Limb (tissue), 2 donors: ENCODE data around the gene HNRNPLL.
"Not testable (repeated sequence)": the region's sequence is repeated elsewhere in the genome, so short reads cannot be mapped to it uniquely, and the experiment has no call there.

Experiments
- DNase-seq, 2 donors: peaks; one replicate each; pipeline ENCODE4 v3.0.0-alpha.2; 2016; ENCODE audit errors: extremely low spot score in 2 of 2

HNRNPLL gene

DNA sequence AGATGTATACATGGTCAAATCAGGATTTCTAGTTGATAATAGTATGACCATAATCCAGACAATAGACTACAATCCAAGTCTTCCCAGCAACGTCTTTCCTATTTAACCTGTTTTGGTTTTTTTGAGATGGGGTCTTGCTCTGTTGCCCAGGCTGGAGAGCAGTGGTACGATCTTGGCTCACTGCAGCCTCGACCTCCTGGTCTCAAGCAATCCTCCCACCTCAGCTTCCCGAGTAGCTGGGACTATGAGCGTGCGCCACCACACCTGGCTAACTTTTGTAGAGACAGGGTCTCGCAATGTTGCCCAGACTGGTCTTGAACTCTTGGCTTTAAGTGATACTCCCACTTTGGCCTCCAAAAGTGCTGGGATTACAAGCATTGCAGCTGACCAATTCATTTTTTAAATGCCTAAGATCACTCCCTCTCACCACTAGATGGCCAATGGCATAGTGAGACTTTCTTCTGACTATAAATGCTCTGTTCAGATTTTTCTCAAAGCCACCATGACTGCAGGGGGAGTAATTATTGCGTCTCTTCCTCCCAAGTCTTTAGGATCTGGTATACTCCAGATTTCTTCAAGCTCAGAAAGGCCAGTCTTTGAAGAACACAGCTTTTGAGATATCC lies 47.6 kb downstream of the HNRNPLL start:
- DNase-seq: no peak

DNA sequence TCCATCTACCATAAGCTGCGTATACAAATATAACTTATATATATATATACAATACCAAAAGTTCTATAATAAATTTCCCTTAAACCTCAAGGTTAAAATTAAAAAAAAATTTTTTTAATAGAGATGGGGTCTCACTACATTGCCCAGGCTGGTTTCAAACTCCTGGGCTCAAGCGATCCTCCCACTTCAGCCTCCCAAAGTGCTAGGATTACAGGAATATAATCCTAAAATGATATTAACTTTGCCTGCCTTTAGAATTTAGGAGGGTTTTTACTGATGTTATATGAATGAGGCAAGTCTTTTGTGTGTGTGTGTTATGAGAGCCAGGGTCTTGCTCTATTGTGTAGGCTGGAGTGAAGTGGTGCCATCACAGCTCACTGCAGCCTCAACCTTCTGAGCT lies 49.2 kb downstream of the HNRNPLL start:
- no peak for DNase-seq

DNA sequence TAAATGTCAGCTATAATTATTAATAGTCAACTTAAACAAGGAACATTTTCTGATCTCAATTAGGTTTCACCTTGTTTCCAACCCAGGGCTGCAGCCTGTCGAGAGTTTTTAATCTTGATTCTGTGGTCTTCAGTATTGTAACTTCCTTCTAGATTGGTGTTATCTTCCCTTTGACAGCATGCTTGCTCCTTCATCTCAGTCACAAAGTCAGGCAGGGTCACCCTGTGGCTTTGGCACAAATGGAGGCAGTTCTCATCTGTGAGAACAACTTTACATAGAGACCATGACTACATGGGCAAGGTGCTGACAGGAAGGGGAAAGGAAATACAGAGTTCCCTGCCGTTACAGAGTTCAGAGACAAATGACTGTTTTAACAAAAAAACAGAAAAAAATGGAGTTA lies 50.5 kb downstream of the HNRNPLL start:
- no peak for DNase-seq

DNA sequence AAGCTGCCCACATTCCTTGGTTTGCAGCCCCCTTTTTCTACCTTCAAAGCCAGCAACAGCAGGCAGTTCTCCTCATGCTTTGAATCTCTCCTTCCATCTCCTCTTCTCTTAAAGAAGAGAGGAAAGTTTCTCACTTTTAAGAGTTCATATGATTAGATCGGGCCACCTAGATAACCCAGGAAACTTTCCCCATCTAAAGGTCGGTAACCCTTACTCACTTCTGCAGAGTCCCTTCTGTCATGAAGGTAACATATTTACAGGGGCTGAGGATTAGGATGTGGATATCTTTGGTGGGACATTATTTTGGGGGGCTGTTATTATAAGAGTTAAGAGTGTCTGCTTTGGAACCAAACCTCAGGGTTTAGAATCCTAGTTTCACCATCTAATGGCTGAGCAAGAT lies 51.0 kb downstream of the HNRNPLL start:
- no peak for DNase-seq

DNA sequence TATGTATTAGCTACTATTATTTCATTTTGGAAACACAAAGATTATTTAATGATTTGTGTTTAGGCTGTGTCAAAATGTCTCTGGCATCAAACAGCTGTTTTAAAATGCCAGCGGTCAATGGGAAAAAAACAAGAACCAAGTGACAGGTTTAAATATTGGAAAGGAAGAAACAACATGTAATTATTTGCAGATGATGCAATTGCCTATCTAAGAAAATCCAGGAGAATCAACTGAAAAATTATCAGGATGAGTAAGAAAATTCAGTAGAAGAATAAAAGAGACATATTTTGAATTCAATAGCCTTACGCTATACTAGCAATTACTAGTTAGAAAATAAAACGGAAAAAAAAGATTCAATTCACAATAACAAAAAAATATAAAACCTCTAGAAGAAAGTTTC lies 51.6 kb downstream of the HNRNPLL start:
- no peak for DNase-seq

DNA sequence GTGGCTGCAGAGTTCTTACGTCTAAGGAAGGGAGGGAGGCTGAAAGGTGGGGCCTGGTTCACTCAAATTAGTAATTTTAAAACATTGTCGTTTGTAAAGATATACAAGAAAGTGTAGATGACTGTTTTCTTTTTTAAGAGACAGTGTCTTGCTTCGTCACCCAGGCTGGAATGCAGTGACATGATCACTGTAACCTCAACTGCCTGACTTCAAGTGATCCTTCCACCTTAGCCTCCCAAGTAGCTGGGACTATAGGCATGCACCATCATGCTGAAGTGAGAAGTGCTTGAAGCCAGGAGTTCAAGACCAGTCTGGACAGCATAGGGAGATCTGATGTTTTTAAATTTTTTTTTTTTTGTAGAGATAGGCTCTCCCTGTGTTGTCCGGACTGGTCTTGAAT lies 52.9 kb downstream of the HNRNPLL start:
- DNase-seq: no peak

DNA sequence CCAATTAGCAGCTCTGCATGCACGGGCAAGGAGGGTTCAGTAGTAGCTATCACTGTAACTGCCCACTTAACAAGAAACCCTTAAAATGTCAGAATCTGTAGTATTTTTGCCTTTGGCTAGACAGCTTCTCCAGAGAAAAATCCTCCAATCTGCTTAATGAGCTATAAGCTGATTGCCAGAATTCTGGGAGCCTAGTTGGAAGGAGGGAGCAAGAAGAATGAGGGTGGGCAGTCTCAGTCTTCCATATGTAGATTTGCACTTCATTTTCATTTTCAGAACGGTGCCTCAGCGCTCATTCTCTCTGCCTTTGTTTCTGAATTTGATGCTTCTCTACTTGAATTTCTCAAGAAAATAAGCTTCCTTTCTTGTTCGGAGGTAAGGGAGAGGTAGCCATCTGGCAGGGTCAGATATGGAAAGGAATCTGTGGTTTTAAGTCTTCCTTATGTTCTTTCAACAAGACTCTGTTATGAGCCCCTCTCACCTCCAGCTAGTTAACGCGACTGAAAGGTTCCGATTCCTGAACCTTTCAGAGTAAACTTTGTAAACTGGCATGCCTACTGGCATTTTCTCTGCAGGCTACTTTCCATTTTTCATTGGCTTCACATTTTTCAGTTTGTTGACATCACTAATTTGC lies 53.5 kb downstream of the HNRNPLL start:
- no peak for DNase-seq

DNA sequence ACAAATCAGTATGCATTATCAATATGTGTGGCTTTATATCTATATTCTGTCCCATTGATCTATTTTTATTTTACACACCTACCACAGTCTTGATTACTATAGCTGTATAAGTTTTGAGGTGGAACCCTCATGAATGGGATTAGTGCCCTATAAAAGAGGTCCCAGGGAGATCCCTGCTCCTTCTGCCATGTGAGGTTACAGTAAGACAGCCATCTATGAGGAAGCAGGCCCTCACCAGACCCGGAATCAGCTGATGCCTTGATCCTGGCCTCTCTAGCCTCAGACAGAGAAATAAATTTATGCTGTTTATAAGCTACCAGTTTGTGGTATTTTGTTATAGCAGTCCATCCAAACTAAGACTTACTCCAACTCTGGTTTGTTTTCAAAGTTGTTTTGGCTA lies 54.9 kb downstream of the HNRNPLL start:
- DNase-seq: no peak

DNA sequence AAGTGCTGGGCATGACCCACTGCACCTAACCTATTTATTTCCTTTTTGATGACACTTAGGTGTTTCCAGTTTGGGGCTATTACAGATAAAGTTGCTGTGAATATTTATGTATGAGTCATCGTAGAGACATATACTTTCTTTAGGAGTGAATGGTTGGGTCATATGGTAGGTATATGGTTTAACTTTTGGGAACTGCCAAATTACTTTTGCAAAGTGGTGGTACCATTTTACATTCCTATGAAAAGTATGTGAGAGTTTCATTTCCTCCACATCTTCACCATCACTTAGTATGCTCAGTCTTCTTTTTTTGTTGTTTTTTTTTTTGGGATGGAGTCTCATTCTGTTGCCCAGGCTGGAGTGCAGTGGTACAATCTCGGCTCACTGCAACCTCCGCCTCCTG lies 56.1 kb downstream of the HNRNPLL start:
- no peak for DNase-seq

DNA sequence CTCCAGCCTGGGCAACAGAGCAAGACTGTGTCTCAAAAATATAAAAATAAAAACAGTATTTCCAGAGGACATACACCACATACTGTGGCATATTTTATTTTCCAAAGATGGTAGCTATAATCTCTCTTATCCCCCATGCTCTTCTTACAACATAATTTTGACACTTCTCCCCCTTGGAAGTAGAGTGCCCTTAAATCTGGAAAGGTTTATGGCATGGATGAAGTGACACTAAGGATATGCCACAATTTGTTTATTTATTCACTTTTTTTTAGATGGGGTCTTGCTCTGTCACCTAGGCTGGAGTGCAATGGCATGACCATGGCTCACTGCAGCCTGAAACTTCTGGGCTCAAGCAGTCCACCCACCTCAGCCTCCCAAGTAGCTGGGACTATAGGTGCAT lies 56.7 kb downstream of the HNRNPLL start:
- DNase-seq: no peak

DNA sequence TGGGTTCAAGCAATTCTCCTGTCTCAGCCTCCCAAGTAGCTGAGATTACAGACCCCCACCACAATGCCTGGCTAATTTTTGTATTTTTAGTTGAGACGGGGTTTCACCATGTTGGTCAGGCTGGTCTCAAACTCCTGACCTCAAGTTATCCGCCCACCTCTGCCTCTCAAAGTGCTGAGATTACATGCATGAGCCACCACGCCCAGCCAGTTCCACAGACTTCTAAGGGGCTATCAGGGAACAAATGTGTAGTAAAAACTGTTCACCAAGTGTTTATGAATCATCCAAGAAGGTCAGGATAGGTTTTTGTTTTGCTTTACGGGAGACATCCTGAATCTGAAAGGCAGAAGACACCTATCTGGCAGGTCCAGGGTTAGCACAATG lies 60.5 kb downstream of the HNRNPLL start:
- DNase-seq: not testable (repeated sequence)

DNA sequence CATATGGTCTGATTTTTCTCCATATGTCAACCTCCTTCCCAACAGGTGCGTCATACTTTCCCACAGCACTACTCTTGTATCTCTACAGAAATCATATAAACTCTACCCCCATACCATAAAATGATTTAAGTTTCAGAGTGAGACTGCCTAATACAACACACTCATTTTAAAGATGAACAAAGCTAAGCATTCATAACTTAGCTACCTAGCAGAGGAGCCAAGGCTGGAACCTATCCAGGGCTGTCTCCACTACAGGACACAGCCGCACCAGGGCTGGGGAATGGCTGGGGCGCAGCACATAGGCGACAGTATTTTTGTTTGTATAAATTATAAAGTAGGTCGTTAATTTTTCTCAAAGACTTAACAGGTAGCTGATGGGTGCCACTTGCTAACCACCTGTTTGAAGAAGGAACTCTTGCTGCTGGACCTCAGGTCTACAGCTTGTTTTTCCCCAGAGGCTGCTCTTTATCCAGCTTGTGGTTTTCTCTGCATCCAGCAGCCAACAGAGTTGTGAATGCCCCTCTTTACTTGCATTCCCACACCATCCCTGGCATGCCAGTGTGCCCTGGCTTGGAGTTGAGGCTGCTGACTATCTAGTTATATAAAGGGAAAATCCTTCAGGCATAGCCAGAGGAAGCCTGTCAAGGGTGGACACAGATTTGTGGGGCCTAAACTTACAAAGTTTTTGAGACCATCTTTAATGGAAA lies 62.0 kb downstream of the HNRNPLL start:
- DNase-seq: no peak

DNA sequence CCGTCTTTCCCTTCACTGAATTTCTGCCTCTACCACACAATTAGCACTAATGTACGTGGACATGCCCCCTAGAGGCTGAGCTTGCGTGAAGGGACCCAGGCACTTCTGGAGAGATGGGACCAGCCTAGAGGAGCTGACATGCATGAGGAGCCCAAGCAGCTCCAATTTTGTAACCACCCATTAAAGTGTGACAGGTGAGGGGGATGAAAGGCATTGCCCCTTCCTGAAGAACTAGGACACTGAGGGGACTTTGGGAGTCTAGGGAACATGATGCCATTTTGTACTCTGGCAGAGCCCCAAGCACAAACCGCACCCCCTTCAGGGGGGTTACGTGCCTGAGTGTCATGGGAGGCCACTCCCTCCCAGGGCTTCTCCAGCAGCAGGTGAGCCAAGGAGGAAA lies 63.6 kb downstream of the HNRNPLL start:
- no peak for DNase-seq

DNA sequence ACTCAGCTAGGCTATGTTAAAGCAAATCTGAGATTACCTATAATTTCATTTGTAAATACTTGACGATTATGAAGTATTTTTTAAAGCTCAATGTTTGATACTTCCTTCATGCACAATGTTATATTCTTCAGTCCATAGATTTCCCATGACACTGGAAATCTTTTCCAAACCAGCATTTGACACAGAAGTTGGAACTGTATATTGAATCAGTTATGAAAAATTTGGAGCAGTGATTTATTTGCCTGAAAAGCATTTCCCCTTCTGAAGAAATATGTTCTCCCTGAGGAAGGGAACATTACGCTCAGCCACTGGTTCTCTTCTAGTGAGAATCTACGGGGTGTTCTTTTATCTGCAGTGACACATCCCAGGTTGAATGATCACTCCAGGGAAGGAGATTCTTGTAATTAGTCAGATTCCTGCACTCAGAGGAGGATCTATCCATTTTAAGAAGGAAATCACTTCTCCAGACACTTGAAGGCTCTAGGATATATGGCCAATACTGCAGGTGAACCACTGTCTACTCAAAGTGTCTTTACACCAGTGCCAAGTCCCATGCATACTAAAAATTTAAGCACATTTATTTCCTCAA lies 64.7 kb downstream of the HNRNPLL start:
- DNase-seq: no peak

DNA sequence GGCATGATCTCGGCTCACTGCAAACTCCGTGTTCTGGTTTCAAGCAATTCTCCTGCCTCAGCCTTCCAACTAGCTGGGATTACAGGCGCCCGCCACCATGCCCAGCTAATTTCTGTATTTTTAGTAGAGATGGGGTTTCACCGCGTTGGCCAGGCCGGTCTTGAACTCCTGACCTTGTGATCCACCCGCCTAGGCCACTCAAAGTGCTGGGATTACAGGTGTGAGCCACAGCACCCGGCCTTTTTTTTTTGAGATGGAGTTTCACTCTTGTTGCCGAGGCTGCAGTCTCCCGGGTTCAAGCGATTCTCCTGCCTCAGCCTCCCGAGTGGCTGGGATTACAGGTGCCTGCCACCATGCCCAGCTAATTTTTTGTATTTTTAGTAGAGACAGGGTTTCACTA lies 65.4 kb downstream of the HNRNPLL start:
- not testable (repeated sequence) for DNase-seq

DNA sequence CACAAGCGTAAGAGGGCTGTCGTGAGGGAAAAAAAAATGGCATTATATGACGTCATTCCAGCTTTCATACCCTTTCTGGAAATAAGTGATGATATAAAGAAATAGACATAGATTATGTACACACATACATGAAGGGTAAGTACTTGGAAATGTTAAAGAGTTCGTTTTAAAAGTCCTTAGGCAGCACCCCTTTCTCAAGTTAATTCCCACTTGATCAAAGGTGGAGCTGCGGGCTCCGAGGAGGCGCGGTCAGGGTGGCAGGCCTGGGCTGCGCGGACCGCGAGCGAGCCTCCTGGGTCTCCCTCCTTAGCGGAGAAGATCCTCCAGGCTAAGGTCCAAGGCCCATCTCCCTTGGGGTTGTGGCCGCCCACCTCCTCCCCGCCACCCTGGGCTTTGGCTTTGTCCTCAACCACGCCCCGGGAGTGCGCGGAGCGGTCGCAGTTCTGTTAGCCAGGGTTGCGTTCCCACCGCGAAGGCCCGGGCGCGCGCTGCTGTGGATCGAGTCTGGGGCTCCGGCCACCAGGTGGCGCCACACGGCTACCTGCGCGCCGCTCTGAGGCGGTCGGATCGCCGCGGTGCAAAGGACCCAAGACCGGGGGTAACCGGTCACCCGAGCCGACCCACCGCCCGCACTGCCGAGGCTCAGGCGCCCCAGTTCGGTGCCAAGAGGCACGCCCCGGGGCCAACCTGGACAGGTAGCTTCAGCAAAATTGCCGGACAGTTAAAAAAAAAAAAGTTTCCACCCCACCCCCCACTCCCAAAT lies 66.8 kb downstream of the HNRNPLL start:
- DNase-seq: peak; percentile 69 to 89

DNA sequence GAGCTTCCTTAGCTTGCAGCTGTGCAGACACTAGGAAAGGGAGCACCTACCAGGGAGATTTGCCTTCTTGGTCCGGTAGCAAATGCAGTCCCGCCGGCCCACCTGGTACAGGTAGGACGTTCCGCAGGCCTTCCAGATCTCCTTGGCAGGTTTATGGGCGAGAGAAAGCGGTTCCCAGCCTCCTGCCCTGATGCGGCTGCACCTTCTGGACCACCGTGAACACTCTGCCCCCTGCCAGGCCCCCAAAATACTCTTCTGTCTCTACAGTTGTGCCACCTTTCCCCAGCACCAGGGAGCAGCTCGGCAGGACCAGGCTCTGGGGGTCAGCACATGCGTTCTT lies 67.4 kb downstream of the HNRNPLL start:
- DNase-seq: no peak

DNA sequence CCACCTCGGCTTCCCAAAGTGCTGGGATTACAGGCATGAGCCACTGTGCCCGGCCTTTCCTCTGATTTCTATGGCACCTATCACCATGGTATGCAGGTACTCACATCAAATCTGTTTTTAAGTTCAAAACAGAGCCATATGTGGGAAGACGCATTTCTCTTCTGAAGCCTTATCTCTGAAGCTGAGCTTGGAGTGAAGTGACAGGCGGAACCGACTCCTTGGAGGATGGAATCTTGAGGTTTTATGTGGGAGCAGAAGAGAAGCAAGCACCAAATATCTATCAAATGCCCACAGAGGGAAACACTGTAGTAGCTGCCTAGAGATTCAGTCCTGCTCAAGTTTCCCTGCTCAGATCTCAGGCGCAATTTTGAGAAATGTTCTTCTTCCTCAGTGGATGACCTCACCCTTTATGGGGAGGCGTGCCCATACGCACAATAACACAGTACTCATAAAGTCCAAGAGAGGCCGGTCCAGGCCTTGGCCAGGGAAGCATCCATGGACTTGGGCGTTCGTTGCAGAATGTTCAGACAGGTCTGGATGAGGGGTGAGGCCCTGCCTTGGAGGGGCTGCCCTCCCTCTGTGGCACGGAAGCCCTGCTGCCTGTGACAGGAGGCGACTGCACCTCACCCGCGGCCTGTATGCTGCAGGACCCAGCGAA lies 67.9 kb downstream of the HNRNPLL start:
- no peak for DNase-seq

DNA sequence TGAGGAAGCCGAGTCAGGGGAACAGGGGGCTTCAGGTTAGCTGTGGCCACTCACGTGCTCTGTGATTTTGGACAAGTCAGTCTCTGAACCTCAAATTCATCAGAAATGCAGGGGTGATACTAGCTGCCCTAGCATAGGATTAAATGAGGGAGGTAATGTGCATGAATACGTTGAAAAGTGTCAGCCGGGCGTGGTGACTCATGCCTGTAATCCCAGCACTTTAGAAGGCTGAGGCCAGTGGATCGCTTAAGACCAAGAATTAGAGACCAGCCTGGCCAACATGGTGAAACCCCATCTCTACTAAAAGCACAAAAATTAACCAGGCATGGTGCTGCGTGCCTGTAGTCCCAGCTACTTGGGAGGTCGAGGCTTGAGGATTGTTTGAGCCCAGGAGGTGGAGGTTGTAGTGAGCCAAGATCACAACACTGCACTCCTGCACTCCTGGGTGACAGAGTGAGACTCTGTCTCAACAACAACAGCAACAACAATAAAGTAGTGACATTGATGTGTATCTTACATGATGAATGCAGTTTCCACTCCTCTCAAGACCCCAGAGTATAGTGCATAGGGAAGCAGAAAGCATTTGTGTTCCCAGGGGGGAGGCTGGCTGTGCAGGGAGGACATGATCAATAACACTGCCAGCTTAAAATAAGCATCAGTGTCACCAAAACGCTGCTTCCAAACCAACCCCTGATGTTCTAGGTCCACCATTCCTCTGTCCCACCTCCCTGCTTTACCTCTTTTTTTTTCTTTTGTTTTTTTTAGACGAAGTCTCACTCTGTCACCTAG lies 68.8 kb downstream of the HNRNPLL start:
- DNase-seq: no peak

DNA sequence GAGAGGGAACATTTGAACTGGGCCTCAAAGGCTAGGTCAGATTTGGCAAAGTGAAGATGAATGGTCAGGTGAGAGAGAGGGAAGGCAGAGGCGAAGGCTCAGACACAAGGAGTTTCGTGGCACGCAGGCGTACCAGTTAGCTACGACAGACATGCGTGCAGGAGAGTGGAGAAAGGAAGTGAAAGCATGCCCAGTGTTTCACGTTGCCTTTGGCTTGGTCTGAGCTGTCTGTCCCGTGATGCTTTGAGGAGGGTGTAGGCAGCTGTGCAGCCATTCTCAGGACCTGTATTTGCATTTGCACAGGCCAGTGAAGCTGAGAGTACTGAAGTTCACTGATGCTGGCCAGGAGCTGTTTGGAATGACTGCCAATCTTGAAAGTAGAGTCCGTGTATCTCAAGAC lies 69.5 kb downstream of the HNRNPLL start:
- DNase-seq: no peak

DNA sequence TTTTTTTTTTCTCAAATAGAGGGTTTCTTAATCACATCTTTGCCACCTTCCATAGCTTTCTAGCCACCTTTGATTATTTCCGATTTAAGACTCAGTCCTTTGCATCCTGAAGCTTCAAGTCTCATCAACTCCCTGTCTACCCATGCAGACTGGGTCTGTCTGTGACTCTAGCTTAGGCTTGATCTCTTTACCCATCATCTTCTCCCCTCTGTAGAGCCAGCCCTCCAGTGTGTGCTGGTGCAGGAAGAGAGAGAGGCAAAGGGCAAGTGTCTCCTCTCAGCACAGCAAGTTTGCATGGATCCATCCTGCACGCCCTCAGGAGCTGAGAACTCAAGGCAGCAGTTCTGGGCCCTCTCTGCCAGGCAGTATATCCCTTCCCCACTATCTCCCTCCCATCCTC lies 70.4 kb downstream of the HNRNPLL start:
- DNase-seq: no peak
